ENCODE measurements around the gene MAT2B. TPM values are rescaled to one million over a fixed set of nuclear protein-coding genes. Genes with fewer than 3 reads are reported as not detected.

The MAT2B gene
- total and polyA plus RNA-seq, 3 experiments from 2014 or later = 101 to 288 (median 102) TPM

- no peaks in the 10 kb centered on the region for H3K36me3 ChIP-seq (ENCODE audit: insufficient read depth, low read length)
- CTCF ChIA-PET = interaction anchor here (0.9 to 2.7 kb wide), 6 partner anchors 10 to 29 kb away, joined by 3 to 6 read pairs (median 4); partner anchors contain the start of genes HMMR, MAT2B and NUDCD2
- Mint-ChIP-seq H3K27me3 (peaks cover 0 to 1% of the 10 kb centered on the region in 2 donors), H3K4me1 (peaks cover 0 to 4% (median 3%) of the 10 kb centered on the region in 3 donors), H3K9me3 (no peaks in the 10 kb centered on the region), H3K27ac (peak overlapping the region in 1 of 8 donors; percentile 45), H3K4me3 (no peak overlapping the region), H3K36me3 (peaks cover 0 to 2% (median 0%) of the 10 kb centered on the region in 3 donors)
- POLR2A ChIA-PET = no interaction called here
- no peak overlapping the region for H3K4me3 ChIP-seq (ENCODE audit: low read length)
- H3K4me1 ChIP-seq (ENCODE audit: insufficient read depth, low read length) = no peaks in the 10 kb centered on the region
- no peaks in the 10 kb centered on the region for H3K27me3 ChIP-seq (ENCODE audit: insufficient read depth, low read length, poor library complexity, severe bottlenecking)
- DNase-seq = no peak
- no peaks in the 10 kb centered on the region for H3K9me3 ChIP-seq (ENCODE audit: low read length)
- H3K27ac ChIP-seq (ENCODE audit: low read depth, low read length) = no peak overlapping the region
Measured at GRCh38 chr5:163489055-163489744, 16.2 kb upstream of the MAT2B start.

GRCh38 chr5:163489745-163490075, 15.7 kb upstream of the MAT2B start:
- DNase-seq = no peak
- Mint-ChIP-seq H3K27ac (no peak overlapping the region), H3K4me3 (no peak overlapping the region), H3K36me3 (peaks cover 0 to 2% (median 0%) of the 10 kb centered on the region in 3 donors), H3K27me3 (peaks cover 0 to 1% of the 10 kb centered on the region in 2 donors), H3K4me1 (peaks cover 0 to 2% (median under 1%) of the 10 kb centered on the region in 3 donors), H3K9me3 (no peaks in the 10 kb centered on the region)
- CTCF ChIA-PET = interaction anchor here (1.2 to 2.7 kb wide), 3 partner anchors 10 to 29 kb away, joined by 3 to 6 read pairs (median 4); partner anchors contain the start of genes HMMR, MAT2B and NUDCD2
- H3K27me3 ChIP-seq (ENCODE audit: insufficient read depth, low read length, poor library complexity, severe bottlenecking) = no peaks in the 10 kb centered on the region
- H3K4me1 ChIP-seq (ENCODE audit: insufficient read depth, low read length) = no peaks in the 10 kb centered on the region
- no peak overlapping the region for H3K4me3 ChIP-seq (ENCODE audit: low read length)
- no peak overlapping the region for H3K27ac ChIP-seq (ENCODE audit: low read depth, low read length)
- no peaks in the 10 kb centered on the region for H3K9me3 ChIP-seq (ENCODE audit: low read length)
- no peaks in the 10 kb centered on the region for H3K36me3 ChIP-seq (ENCODE audit: insufficient read depth, low read length)
- POLR2A ChIA-PET = interaction anchor here (0.6 kb wide), 1 partner anchor 10 kb away, joined by 5 read pairs; no protein-coding TSS in a partner anchor

GRCh38 chr5:163496286-163496685, 9.1 kb upstream of the MAT2B start:
- Histone ChIP-seq H3K4me3 (ENCODE audit: low read length) (no peak overlapping the region), H3K9me3 (ENCODE audit: low read length) (no peaks in the 10 kb centered on the region), H3K36me3 (ENCODE audit: insufficient read depth, low read length) (no peaks in the 10 kb centered on the region), H3K27me3 (ENCODE audit: insufficient read depth, low read length, poor library complexity, severe bottlenecking) (no peaks in the 10 kb centered on the region), H3K27ac (ENCODE audit: low read depth, low read length) (no peak overlapping the region), H3K4me1 (ENCODE audit: insufficient read depth, low read length) (no peaks in the 10 kb centered on the region)
- H3K36me3 Mint-ChIP-seq = no peaks in the 10 kb centered on the region
- POLR2A ChIA-PET = no interaction called here
- H3K4me1 Mint-ChIP-seq = no peaks in the 10 kb centered on the region
- H3K27ac Mint-ChIP-seq = no peak overlapping the region
- DNase-seq = no peak
- H3K27me3 Mint-ChIP-seq = no peaks in the 10 kb centered on the region
- no peak overlapping the region for H3K4me3 Mint-ChIP-seq
- CTCF ChIA-PET = no interaction called here
- no peaks in the 10 kb centered on the region for H3K9me3 Mint-ChIP-seq

GRCh38 chr5:163497315-163497714, 8.1 kb upstream of the MAT2B start:
- Mint-ChIP-seq H3K36me3 (no peaks in the 10 kb centered on the region), H3K9me3 (no peaks in the 10 kb centered on the region), H3K27ac (no peak overlapping the region), H3K27me3 (no peaks in the 10 kb centered on the region), H3K4me1 (peaks cover under 1% of the 10 kb centered on the region in 3 donors), H3K4me3 (peak overlapping the region in 1 of 7 donors; percentile 17)
- no peaks in the 10 kb centered on the region for H3K9me3 ChIP-seq (ENCODE audit: low read length)
- H3K4me1 ChIP-seq (ENCODE audit: insufficient read depth, low read length) = peaks cover 3% of the 10 kb centered on the region
- ChIA-PET CTCF (no interaction called here), POLR2A (no interaction called here)
- H3K27ac ChIP-seq (ENCODE audit: low read depth, low read length) = no peak overlapping the region
- no peaks in the 10 kb centered on the region for H3K36me3 ChIP-seq (ENCODE audit: insufficient read depth, low read length)
- DNase-seq = no peak
- H3K27me3 ChIP-seq (ENCODE audit: insufficient read depth, low read length, poor library complexity, severe bottlenecking) = no peaks in the 10 kb centered on the region
- no peak overlapping the region for H3K4me3 ChIP-seq (ENCODE audit: low read length)

GRCh38 chr5:163498886-163499285, 6.5 kb upstream of the MAT2B start:
- no peaks in the 10 kb centered on the region for H3K9me3 ChIP-seq (ENCODE audit: low read length)
- no peaks in the 10 kb centered on the region for H3K27me3 ChIP-seq (ENCODE audit: insufficient read depth, low read length, poor library complexity, severe bottlenecking)
- no peaks in the 10 kb centered on the region for H3K36me3 ChIP-seq (ENCODE audit: insufficient read depth, low read length)
- CTCF ChIA-PET = no interaction called here
- no peak overlapping the region for H3K27ac Mint-ChIP-seq
- H3K4me3 ChIP-seq (ENCODE audit: low read length) = no peak overlapping the region
- no peaks in the 10 kb centered on the region for H3K9me3 Mint-ChIP-seq
- H3K27me3 Mint-ChIP-seq = no peaks in the 10 kb centered on the region
- H3K4me1 Mint-ChIP-seq = peaks cover 15 to 16% (median 16%) of the 10 kb centered on the region in 3 donors
- peaks cover 10% of the 10 kb centered on the region for H3K4me1 ChIP-seq (ENCODE audit: insufficient read depth, low read length)
- no peak for DNase-seq
- POLR2A ChIA-PET = no interaction called here
- peaks cover 0 to 8% (median 0%) of the 10 kb centered on the region in 3 donors for H3K36me3 Mint-ChIP-seq
- no peak overlapping the region for H3K4me3 Mint-ChIP-seq
- no peak overlapping the region for H3K27ac ChIP-seq (ENCODE audit: low read depth, low read length)

- Histone ChIP-seq H3K9me3 (ENCODE audit: low read length) (no peaks in the 10 kb centered on the region), H3K36me3 (ENCODE audit: insufficient read depth, low read length) (no peaks in the 10 kb centered on the region), H3K27me3 (ENCODE audit: insufficient read depth, low read length, poor library complexity, severe bottlenecking) (no peaks in the 10 kb centered on the region), H3K4me1 (ENCODE audit: insufficient read depth, low read length) (peaks cover 12% of the 10 kb centered on the region), H3K4me3 (ENCODE audit: low read length) (peak overlapping the region; percentile 61), H3K27ac (ENCODE audit: low read depth, low read length) (peak overlapping the region; percentile 86)
- H3K27ac Mint-ChIP-seq = peak overlapping the region; percentile 98 to 100 (median 99)
- H3K36me3 Mint-ChIP-seq = peaks cover 0 to 30% (median 0%) of the 10 kb centered on the region in 3 donors
- peak overlapping the region; percentile 95 to 99 (median 99) for H3K4me3 Mint-ChIP-seq
- ChIA-PET CTCF (interaction anchor here (0.6 to 2.9 kb wide), 6 partner anchors 14 to 67 kb away, joined by 3 to 20 read pairs (median 4); partner anchors contain the start of genes HMMR and NUDCD2), POLR2A (no interaction called here)
- H3K4me1 Mint-ChIP-seq = peaks cover 29 to 34% (median 32%) of the 10 kb centered on the region in 3 donors
- H3K9me3 Mint-ChIP-seq = no peaks in the 10 kb centered on the region
- peaks cover 0 to 1% of the 10 kb centered on the region in 2 donors for H3K27me3 Mint-ChIP-seq
- no peak for DNase-seq
Measured at GRCh38 chr5:163502521-163502920, 2.9 kb upstream of the MAT2B start.

GRCh38 chr5:163503106-163504078, 2.0 kb upstream of the MAT2B start:
- Mint-ChIP-seq H3K36me3 (peaks cover 0 to 31% (median 0%) of the 10 kb centered on the region in 3 donors), H3K4me1 (peaks cover 37 to 43% (median 41%) of the 10 kb centered on the region in 3 donors), H3K4me3 (peak overlapping the region; percentile 95 to 99 (median 99)), H3K9me3 (no peaks in the 10 kb centered on the region), H3K27ac (peak overlapping the region; percentile 98 to 100 (median 99)), H3K27me3 (peaks cover 0 to 1% of the 10 kb centered on the region in 2 donors)
- Histone ChIP-seq H3K27ac (ENCODE audit: low read depth, low read length) (peak overlapping the region; percentile 86), H3K4me3 (ENCODE audit: low read length) (peak overlapping the region; percentile 61), H3K36me3 (ENCODE audit: insufficient read depth, low read length) (no peaks in the 10 kb centered on the region), H3K9me3 (ENCODE audit: low read length) (no peaks in the 10 kb centered on the region), H3K27me3 (ENCODE audit: insufficient read depth, low read length, poor library complexity, severe bottlenecking) (no peaks in the 10 kb centered on the region), H3K4me1 (ENCODE audit: insufficient read depth, low read length) (peaks cover 21% of the 10 kb centered on the region)
- CTCF ChIA-PET = interaction anchor here (0.6 to 2.9 kb wide), 7 partner anchors 14 to 95 kb away, joined by 3 to 20 read pairs (median 3); partner anchors contain the start of genes HMMR and NUDCD2
- DNase-seq = peak in 4 of 5 donors; percentile 8 to 55 (median 42)
- POLR2A ChIA-PET = interaction anchor here (0.7 kb wide), 2 partner anchors 42 to 43 kb away, joined by 3 read pairs; partner anchors contain the start of genes HMMR and NUDCD2

All from CD8-positive, alpha-beta memory T cell (primary cell).